HEK293T (cell line): ENCODE measurements around the gene GTPBP10.

ENCODE experiments used
- ARNT ChIP-seq: fragments of 450-650 bp; IDR thresholded peaks from 2 replicates; pipeline ENCODE4 v1.6.1; 2017; ENCODE audit warnings: mild to moderate bottlenecking
- CTBP1 ChIP-seq: fragments of 450-650 bp; IDR thresholded peaks from 2 replicates; pipeline ENCODE4 v1.6.1; 2016; ENCODE audit warnings: borderline replicate concordance
- FOXA1 ChIP-seq: fragments of 450-650 bp; IDR thresholded peaks from 2 replicates; pipeline ENCODE4 v1.6.1; 2016; ENCODE audit warnings: mild to moderate bottlenecking
- FOXK2 ChIP-seq: fragments of 450-650 bp; IDR thresholded peaks from 2 replicates; pipeline ENCODE4 v1.6.1; 2016; ENCODE audit warnings: mild to moderate bottlenecking
- FOXM1 ChIP-seq: fragments of 450-650 bp; IDR thresholded peaks from 2 replicates; pipeline ENCODE4 v1.6.1; 2017; ENCODE audit warnings: mild to moderate bottlenecking, borderline replicate concordance
- L3MBTL2 ChIP-seq: fragments of 450-650 bp; conservative IDR thresholded peaks from 2 replicates; pipeline ENCODE4 v1.6.1; 2016; ENCODE audit warnings: mild to moderate bottlenecking
- LEF1 ChIP-seq: fragments of 450-650 bp; IDR thresholded peaks from 2 replicates; pipeline ENCODE4 v1.6.1; 2017; ENCODE audit warnings: mild to moderate bottlenecking, borderline replicate concordance
- PKNOX1 ChIP-seq: fragments of 450-650 bp; IDR thresholded peaks from 2 replicates; pipeline ENCODE4 v1.6.1; 2016
- SP1 ChIP-seq: fragments of 450-650 bp; IDR thresholded peaks from 2 replicates; pipeline ENCODE4 v1.6.1; 2017
- SUZ12 ChIP-seq: fragments of 450-650 bp; IDR thresholded peaks from 2 replicates; pipeline ENCODE4 v1.6.1; 2016; ENCODE audit warnings: mild to moderate bottlenecking
- ZNF384 ChIP-seq: fragments of 450-650 bp; IDR thresholded peaks from 2 replicates; pipeline ENCODE4 v1.6.1; 2016

DNA sequence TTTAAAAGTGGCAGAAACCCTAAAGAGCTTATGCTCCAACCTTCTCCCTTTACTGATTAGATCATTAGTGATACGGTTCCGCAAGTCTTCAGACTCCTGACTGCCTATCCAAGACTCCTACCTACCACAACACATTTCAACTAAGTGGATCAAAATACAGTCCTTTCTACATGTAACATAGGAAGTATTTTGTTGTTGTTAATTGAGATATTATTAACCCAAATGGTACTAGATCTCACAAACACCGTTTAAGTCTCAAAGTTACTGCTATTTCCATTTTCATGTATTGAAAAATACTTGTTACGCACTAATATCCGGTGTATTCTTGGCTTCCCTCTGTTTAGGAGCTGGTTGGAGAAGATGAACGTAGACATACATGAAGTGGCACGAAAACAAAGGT is 26.5 kb upstream of the GTPBP10 start:
- no peak for TF ChIP-seq FOXM1
- TF ChIP-seq CTBP1 = no peak
- TF ChIP-seq ZNF384 = no peak
- no peak for TF ChIP-seq LEF1
- TF ChIP-seq FOXA1 = no peak
- no peak for TF ChIP-seq PKNOX1
- no peak for TF ChIP-seq ARNT
- no peak for TF ChIP-seq SP1
- TF ChIP-seq SUZ12 = no peak
- TF ChIP-seq FOXK2 = no peak
- TF ChIP-seq L3MBTL2 = no peak
